M059J (cell line): ENCODE data around the gene WDPCP. TPM values are rescaled to one million over a fixed set of nuclear protein-coding genes. Genes with fewer than 3 reads are reported as not detected.
A peak's percentile ranks its signal among the peaks of the same experiment; 100 is the strongest.
"Not testable (repeated sequence)": the region's sequence is repeated elsewhere in the genome, so short reads cannot be mapped to it uniquely, and the experiment has no call there.

Experiments used
- DNase-seq: peaks from one replicate; pipeline ENCODE4 v3.0.0-alpha.2; 2012; ENCODE audit warnings: low read depth
- total RNA-seq: library from RNA; depleted of rRNA; stranded (reverse); fragments of >200 nt; shearing (Covaris generic); gene quantifications from 2 replicates; pipeline ENCODE4 v1.2.3, GENCODE V29; 2014

WDPCP gene
- total RNA-seq, 1 experiment from 2014 or later, result 2.7 TPM

- no peak for DNase-seq
These were observed 44.2 kb downstream of the WDPCP start for GRCh38 chr2:63544017-63544627.

DNA sequence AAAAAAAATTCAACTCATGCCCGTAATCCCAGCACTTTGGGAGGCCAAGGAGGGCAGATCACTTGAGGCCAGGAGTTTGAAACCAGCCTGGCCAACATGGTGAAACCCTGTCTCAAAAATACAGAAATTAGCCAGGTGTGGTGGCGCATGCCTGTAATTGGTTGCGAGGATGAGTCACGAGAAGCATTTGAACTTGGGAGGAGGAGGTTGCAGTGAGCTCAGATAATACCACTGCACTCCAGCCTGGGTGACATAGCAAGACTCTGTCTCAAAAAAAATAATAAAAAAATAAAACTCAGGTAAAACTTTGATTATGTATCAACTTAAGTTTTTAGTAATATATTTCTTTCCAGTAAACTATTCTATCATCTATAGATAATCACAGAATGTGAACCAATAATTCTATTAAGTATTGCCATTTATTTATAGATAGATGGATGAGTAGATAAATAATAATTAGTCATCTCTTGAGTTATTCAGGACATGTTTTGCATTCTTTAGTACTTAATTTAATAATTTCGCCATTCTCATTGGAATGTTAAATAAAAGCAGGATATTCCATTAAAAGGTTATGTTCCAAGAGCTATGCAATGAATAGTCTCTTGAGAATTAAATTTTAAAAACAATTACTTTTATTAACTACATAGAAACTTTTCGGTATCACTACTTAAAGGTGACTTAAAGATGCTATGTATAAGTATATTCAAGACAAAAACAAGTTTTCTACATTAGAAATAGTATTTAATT is 48.7 kb downstream of the WDPCP start:
- no peak for DNase-seq

- no peak for DNase-seq
These were observed 49.9 kb downstream of the WDPCP start for GRCh38 chr2:63538390-63538789.

DNA sequence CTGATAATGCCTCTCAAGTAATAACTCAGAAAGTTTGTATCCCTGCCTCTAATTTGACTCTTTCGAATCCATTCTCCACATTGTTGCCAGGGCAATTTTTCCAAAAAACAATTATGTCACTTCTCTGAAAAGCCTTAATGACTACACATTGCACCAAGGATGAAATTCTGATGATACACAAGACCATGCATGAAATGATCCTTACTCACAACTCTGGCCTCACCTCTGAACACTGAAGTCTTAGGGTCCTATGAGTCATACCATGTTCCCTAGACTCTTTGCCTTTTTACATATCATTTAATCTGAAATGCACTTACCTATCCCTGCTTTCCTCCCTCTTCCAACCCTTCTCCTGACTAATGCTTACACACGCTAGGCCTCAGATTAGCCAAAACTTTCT is 51.0 kb downstream of the WDPCP start:
- peak; percentile 58 for DNase-seq

- DNase-seq, result no peak
These were observed 57.5 kb downstream of the WDPCP start for GRCh38 chr2:63530704-63531279.

- DNase-seq, result no peak
These were observed 62.4 kb downstream of the WDPCP start for GRCh38 chr2:63525905-63526304.

- peak; percentile 36 for DNase-seq
These were observed 65.3 kb downstream of the WDPCP start for GRCh38 chr2:63522950-63523349.

GRCh38 chr2:63520793-63521192 is 67.5 kb downstream of the WDPCP start:
- DNase-seq, result no peak

DNA sequence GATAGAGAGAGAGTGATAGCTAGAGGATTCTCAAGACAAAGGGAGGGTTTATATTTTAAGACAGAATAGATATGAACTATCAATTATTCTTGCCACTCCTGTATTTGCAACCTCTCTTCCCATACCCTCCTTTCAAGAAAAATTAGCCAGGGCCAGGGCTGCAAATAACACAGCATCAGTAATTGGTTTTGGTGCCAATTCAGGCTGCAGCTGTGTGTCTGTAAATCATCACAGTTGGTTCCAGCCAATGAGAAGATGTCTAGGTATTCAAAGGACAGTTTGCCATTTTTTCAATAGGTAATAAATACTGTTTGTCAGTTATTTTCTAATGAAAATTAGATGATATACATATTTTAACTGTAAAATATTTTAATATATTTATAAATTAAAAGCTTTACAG is 73.5 kb downstream of the WDPCP start:
- no peak for DNase-seq

DNA sequence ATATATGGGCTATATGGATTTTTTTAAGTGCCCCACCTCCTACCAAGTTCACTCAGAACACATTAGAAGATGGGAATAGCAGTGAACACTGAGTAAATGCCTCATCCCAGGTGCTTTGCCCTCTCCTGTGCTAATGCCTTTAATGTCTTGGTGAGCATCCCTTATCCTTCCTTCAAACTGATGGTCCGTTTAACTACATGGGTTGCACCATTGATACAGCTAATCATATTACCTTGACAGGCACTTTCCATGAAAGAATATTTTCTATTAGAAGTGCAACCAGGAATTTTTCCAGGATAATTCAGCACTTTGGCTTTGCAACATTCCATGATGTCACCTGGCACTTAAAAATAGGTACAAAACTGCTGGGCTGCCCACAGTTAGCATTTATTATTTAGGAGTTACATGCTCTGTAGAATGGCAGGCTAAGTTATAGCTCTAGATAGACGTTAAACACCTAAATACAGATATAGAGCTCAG is 74.0 kb downstream of the WDPCP start:
- DNase-seq, result no peak

- no peak for DNase-seq
These were observed 82.0 kb downstream of the WDPCP start for GRCh38 chr2:63506320-63506719.

GRCh38 chr2:63503818-63504217 is 84.5 kb downstream of the WDPCP start:
- DNase-seq, result no peak

- DNase-seq, result no peak
These were observed 87.9 kb downstream of the WDPCP start for GRCh38 chr2:63500398-63500797.

GRCh38 chr2:63497576-63497975 is 90.7 kb downstream of the WDPCP start:
- DNase-seq, result no peak

DNA sequence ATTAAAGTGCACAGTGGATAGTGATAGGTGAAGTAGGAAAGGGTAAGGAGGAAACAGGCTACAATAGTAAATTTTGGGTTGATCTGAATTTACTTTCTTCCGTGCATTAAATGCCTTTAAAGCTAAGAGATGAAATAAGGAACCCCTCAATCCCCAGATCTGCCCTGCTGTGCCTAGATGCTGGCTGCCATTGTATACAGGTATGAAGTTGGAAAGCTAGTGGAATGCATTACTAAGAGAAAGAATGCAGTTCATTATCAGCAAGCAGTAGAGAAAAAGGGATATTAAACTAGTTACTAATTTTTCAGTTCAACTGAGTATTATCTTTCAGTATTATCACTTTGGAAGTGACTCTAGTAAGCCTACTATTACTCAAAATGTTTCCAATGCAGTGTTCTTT is 93.3 kb downstream of the WDPCP start:
- no peak for DNase-seq

DNA sequence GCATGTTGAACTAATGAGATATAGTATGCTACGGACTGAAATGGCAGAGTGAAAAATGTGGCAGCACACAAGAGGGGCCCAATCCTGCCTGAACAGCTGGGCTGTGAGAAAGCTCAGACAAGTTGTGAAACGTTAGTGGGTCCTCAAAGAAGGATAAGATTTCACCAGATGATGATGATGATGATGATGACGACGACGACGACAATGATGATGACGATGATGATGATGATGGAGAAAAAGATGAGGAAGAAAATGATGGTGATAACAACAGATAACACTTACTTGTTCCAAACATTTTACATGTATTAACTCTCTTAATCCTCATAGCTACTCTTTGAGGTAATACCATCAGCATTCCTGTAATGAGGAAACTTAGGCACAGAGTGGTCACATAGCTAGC is 94.2 kb downstream of the WDPCP start:
- DNase-seq, result no peak

DNA sequence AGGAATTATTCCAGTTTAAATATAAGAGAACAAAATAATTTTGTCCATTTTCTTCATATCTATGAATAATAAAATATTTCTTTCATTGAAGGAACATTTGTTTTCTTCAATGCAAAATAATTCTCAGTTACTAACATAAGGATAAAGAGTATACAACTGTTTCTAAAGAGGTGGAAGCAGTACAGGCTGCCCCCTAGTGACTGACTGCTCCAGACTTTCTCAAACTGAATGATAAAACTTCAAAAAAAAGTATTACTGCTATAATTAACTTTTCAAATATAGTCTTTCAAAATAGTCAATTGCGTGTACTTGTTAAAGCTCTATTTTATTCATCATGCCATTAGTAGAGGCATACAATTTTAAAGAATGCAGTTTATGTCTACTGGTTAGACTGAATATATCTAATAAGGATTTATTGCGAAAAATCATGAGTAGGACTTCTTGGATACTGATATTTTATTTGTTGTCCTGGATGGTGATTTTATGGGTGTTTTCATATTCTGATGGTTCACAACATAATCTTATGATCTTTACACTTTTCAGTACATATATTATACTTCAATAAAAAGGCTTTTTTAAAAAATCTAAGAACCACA is 100.1 kb downstream of the WDPCP start:
- peak; percentile 32 for DNase-seq

DNA sequence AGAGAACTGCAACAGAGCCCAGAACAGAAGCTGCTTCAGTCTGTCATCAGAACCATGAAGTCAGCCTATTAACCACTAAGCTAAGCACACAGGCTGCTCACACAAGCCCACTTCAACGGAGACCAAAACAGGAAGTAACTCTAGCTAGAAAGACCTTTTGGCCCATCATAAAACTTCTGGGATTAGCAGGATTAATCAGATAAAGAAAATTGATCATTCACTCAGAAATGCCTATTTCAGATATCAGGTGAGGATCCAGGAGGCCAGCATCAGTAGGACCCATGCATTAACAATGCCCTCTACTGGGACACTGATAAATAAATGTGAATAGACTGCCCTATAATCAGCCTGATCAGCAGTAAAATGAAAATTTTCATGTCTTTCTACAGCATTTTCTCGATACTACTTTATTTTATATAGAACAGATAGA is 101.4 kb downstream of the WDPCP start:
- DNase-seq, result peak; percentile 2

DNA sequence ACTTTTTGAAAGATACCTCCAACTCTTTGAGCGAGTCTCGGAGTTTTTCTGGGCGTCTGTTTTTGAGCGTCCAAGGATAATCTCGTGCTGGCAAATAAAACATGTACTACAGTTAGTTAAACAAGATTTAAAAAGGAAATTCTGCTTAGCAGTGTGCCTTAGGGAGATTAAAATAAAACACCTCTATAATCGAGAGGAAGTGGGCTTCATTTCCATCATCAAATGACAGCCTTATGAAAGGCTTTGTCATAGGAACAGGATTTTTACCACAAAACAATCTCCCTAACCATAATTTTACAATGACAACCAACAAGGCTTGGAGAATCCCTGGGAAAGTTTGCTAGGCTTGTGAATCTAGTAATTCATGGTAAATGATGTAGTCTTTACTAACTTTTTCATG is 103.4 kb downstream of the WDPCP start:
- peak; percentile 1 for DNase-seq

- no peak for DNase-seq
These were observed 103.8 kb downstream of the WDPCP start for GRCh38 chr2:63484481-63484880.

GRCh38 chr2:63477686-63478085 is 110.6 kb downstream of the WDPCP start:
- DNase-seq, result no peak

- DNase-seq, result not testable (repeated sequence)
These were observed 119.0 kb downstream of the WDPCP start for GRCh38 chr2:63469313-63469712.

DNA sequence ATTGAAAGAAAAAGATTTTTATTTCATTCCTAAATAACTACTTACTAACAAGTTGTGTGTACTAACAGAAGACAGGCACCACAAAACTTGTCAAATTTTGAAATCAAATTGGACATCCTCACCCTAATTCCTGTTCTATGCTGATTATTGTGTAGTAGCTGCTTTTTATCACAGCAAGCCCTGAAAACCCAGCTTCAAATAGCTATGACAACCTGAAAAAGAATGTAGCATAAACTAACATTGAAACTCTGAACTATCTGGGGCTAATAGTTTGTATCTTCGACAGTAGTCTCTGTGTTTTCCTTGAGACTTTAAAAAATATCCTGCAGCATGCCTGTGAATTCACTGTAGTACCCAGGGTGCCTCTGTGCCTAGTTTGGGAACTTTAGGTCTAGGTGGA is 122.6 kb downstream of the WDPCP start:
- no peak for DNase-seq
